ENCODE data around the gene SLC10A4.

DNA sequence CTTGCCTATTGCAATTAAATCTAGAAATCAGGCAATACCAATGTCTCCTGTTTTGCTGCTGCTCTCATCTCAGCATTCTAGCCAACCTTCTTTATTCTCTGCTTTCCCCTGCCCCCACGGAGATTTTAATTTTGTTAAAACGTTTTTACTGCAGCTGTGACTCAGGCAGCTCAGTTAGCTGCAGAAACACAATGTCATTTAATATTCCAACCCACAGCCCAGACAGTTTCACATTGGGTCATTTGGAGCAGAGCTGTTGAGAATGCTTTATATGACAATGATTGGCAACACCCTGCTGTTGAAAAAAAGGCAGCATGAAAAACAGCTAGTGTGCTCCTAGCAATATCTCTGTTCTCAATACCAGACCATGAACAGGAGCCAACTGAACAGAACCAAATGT is 12.6 kb upstream of the SLC10A4 start:
- TF ChIP-seq CTCF (IDR thresholded peaks at IDR 0.05; ENCODE audit: insufficient read depth, low read length, poor library complexity, severe bottlenecking) (no peak), EZH2phosphoT487 (conservative IDR thresholded peaks at IDR 0.05; ENCODE audit: low read length) (no peak)

Data from SU-DHL-6 (cell line).